Right ventricle myocardium superior (tissue), 1 donor: Measurements from ENCODE around the gene POLN. TPM values are rescaled to one million over a fixed set of nuclear protein-coding genes. Genes with fewer than 3 reads are reported as not detected.
A peak's percentile ranks its signal among the peaks of the same experiment; 100 is the strongest.

Experiments used
- ATAC-seq: fragments of 200-7000 bp; cut with Tn5 transposase; one replicate; pipeline ENCODE4 v1.9.1; 2020; ENCODE audit warnings: mild to moderate bottlenecking; ENCODE audit not compliant: poor library complexity
- DNase-seq: peaks from one replicate; pipeline ENCODE4 v3.0.0-alpha.2; 2020
- intact Hi-C: fragments of 100-400 bp; cut with DNase I; formaldehyde crosslinking; loops from one replicate; pipeline ENCODE4 v1.11.2; 2022
- total RNA-seq: library from RNA; stranded (reverse); fragmentation: NEBNext Ultra II Directional; extraction: Animal tissue kit (Norgen Biotek cat#: 25700); gene quantifications from one replicate; pipeline ENCODE4 v1.2.1, GENCODE V29; 2021
- donor health status: DM: no; HTN: yes; CAD: no; lungs with severe emphysema.

The POLN gene
- total RNA-seq, 1 donor from 2014 or later = 2.3 TPM

DNA sequence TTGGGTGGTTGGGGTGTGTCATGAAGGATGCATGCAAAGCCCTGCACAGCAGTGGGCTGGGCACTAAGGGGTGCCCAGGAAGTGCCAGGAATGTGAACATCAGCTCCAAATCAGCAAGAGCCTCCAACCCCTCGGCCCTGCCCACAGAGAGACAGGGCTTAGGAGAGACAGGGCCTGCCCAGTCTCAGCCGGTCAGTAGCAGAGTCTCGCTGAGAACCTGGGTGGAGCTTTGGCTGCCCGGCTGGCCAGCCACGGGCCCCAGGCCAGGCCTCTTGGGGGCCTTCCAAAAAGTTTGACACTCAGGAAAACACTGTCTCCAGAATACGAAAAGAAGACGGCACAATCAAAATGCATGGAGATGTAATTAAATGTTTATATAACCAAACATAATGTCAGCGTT lies 24.3 kb upstream of the POLN start:
- ATAC-seq = peak; percentile 43
- intact Hi-C loops = loop anchor here (10.0 kb wide), 1 partner anchor 149 kb away; the partner anchor contains the start of genes CFAP99 and ZFYVE28

DNA sequence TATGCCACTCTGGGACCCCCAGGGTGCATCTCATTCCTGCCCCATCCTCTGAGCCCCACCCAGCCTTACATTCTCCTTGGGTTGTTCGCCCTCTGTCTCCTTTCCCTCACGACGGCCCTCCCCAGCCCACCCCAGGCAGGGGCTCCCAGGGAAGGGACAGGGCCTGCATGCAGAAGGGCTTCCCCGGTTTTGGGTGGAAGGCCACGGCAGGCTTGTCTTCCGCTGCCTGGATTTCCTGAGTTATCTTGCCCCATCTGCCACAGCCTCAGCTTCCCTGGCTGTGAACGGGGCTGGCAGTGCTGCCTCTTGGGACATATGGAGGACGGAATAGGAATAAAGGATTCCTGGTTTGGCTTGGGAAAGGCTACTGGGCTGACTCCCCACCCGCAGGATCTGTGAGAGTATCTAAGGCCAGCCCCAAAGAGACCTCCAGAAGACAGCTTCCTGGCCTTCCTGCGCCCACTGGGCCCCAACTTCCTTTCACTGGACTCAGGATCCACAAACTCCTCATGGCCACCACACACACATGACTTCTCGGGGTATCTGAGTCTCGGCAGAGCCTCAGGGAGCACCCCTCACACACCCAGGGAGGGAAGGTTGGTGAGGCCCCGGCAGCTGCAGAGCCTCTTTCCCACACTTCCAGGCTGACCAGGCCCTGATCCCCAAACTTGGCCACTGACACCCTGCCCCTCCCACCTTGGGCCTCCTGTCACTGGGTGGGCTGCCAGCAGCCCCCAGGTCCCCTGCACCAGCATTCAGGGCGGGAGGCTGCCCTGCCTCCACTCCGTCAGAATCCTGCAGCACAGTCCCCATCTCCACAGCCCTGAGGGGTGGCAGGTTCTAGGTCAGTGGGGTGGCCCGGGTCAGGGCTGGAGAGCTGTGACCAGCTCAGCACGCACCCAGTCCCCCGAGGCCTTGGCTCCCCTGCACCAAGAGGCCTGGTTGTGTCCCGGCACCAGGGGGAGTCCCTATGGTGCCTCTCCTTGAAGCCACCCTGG lies 23.5 kb upstream of the POLN start:
- DNase-seq (peak; percentile 38), ATAC-seq (no peak)
- intact Hi-C loops = loop anchor here (10.0 kb wide), 1 partner anchor 149 kb away; the partner anchor contains the start of genes CFAP99 and ZFYVE28

More for the DNA sequence above, 24.3 kb upstream of the POLN start:
- peak; percentile 87 for DNase-seq

DNA sequence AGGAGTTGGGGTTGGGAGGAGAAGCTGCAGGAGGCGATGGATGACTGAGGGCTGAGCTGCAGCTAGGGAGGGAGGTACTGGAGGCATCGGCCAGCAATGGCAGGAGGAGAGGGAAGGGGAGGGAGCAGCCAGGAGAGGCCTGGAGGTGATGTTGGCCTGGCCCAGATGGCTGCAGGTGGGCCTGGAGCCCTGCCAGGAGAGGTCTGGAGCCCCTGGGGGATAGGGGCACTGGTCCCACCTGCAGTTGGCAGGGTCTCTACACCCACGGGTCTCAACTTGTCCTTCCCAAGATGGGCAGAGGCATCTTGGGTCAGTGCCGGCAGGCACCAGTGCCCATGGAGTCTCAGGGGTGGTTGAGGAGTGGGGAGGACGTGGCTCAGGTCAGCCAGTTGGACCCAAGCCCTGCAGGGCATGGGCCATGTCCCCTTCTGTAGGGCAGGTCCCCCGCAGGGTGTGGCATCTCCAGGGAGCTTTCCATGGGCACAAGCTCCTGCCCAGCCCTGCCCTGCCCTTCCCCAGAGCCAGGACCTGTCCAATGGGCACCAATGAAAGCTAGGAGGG lies 22.6 kb upstream of the POLN start:
- intact Hi-C loops = loop anchor here (10.0 kb wide), 1 partner anchor 150 kb away; the partner anchor contains the start of genes CFAP99 and ZFYVE28
- ATAC-seq = no peak
- DNase-seq = peak; percentile 39

DNA sequence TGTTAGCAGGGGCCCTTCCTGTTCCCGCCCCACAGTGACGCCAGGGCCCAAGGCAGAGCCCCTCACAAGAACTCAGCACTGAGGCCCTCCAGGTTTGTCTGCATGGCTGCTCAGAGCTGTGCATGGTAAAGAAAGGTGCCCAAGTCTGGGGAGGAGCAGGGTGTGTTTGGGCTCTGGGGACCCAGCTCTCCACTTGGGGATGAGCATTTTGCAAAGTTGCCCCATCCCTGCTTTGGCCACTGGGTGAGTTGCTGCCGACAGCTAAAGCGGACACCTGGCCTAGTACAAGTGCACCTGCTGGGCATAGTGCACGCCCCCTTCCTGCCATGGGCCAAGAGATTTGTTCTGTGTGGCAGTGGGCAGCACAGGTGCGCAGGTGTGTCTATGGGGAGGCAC lies 22.0 kb upstream of the POLN start:
- peak; percentile 38 for DNase-seq
- ATAC-seq = no peak
- intact Hi-C loops = loop anchor here (10.0 kb wide), 1 partner anchor 151 kb away; the partner anchor contains the start of genes CFAP99 and ZFYVE28

DNA sequence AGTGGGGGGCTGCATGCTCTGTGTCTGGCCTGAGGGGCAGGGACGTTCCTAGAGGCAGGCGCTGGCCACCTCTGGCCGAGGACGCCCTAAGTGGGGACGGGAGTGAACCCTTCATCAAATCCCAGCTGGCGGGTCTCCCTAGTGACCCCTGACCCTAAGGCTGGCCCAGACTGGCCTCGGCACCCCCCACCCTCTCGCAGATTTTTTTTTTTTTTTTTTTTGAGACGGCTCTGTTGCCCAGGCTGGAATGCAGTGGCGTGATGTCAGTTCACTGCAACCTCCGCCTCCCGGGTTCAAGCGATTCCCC lies 21.0 kb upstream of the POLN start:
- intact Hi-C loops = loop anchor here (10.0 kb wide), 1 partner anchor 152 kb away; the partner anchor contains the start of genes CFAP99 and ZFYVE28
- DNase-seq (no peak), ATAC-seq (no peak)

DNA sequence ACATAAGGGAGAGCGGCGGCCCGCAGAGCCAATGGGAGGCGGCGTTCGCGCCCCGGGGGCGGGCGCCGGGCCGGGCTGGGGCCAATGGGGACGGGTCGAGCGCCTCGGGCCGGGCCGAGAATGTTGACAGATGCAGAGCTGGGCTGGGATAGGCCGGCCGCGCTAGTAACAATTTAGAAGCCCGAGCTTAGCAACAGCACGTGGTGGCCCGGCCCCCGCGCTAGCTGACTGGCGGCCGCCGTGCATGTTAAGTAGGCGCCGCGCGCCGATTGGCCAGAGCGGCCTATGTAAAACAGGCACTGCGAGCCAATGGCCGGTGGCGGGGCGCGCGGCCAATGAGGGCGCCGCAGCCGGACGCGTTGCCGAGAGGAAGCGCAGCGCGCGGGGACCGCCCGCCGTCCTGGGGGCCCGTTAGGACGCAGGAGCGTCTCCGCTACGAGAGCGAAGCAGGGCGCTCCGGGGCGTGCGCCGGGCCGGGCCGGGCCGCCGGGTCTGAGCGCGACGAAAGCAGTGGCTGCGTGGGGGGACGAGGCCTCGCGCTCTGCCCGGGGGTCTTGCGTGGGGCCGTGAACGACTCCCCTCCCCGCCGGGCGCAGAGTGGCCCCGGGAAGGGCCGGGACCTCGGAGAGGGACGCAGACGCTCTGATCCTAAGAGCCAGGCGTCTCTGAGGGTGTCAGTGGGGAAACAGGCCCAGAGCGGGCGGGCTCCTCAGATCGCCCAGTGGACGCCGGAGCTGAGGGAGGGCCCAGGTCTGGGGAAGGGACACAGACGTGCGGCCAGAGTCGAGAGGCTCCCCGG lies 20.4 kb upstream of the POLN start:
- DNase-seq = peak; percentile 100
- intact Hi-C loops = loop anchor here (10.0 kb wide), 1 partner anchor 152 kb away; the partner anchor contains the start of genes CFAP99 and ZFYVE28
- peak; percentile 91 for ATAC-seq

DNA sequence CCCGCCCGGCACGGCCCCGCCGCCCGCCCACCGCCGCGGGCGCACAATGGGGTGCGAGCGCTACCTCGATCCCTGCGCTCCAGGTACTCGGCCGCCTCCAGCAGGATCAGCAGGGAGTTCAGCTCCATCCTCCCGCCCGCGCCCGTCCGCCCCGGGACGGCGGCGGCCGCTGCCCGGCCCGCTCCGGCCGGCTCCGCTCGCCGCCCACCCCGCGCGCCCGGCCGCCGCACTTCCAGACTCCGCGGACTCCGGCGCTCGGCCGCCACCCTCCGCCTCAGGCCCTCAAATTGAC lies 19.9 kb upstream of the POLN start, which contains the start of gene MXD4:
Gene MXD4 (minus strand): TSS at position 257 of the 292 bp plus-strand sequence. CDS start 129 bp downstream, at position 128.
- no peak for DNase-seq
- intact Hi-C loops = loop anchor here (10.0 kb wide), 1 partner anchor 153 kb away; the partner anchor contains the start of genes CFAP99 and ZFYVE28
- ATAC-seq = no peak

DNA sequence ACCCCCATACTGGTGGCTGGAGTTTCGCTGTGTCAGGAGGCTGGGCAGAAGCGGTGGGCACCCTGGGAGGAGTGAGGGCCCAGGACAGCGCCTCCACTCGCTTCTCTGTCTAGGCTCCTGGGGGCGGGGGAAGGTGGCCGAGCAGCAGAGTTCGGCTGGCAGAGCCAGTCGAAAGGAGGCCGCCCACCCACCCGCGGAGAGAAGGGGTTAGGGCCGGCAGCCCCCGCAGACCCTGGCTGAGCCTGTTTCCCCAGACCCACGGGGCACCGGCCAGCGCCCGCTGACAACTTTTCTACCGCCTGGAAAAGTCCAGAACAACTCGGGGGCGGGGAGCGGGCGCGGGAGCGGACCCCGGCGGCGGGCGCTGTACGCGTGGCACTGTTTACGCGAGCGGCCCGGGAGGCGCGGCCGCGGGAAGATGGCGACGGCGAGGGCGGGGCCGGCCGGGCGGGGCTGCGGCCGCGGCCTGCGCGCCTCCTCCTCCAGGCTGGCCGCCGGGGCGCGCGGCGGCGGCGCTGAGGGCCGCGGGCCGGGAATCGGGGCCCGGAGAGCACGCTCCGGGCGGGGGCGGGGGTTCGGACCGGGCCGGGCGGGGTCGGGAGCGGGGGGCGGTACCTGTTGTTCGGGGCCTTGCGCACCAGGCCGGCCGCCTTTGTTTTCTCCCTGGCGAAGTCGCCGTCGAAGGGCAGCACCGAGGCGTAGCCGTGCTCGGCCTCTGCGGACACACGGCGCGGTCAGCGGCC lies 19.4 kb upstream of the POLN start:
- intact Hi-C loops = loop anchor here (10.0 kb wide), 1 partner anchor 154 kb away; the partner anchor contains the start of genes CFAP99 and ZFYVE28
- ATAC-seq (no peak), DNase-seq (peak; percentile 81)

DNA sequence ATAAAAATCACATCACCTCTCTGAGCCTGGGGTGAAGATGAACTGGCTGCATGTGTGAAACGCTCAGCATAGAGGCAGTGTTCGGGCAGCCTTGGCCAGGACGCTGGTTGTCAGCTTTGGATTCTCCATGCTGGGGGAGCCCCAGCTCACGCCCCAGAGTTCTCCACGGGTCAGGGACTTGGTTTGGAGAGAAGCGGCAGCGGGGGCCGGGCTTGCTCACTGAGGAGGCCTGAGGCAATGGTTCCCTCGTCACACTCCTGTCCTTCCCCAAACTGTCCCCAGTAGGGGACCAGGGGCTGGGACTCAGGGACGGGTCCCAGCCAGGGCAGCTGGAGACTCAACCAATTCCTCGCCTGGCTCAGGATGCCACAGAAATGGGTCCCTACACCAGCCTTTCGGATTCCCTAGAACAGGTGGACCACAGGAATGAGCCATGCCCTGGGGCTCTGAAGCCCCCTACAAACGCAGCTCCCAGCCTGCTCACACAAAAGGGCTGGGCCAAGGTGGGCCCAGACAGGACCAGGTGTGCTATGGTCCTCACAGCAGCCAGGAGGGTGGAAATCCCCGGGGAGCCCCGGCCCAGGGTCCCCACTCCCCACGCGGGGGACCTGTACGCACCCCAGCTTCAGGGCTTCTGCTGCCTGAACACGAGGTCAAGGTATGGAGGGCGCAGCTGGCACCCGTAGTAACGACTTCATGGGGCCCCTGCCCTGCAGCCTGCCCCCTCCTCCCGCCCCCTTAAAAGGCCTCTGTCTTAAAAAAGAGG lies 18.6 kb upstream of the POLN start:
- intact Hi-C loops = loop anchor here (10.0 kb wide), 1 partner anchor 154 kb away; the partner anchor contains the start of genes CFAP99 and ZFYVE28
- DNase-seq (peak; percentile 44), ATAC-seq (no peak)

DNA sequence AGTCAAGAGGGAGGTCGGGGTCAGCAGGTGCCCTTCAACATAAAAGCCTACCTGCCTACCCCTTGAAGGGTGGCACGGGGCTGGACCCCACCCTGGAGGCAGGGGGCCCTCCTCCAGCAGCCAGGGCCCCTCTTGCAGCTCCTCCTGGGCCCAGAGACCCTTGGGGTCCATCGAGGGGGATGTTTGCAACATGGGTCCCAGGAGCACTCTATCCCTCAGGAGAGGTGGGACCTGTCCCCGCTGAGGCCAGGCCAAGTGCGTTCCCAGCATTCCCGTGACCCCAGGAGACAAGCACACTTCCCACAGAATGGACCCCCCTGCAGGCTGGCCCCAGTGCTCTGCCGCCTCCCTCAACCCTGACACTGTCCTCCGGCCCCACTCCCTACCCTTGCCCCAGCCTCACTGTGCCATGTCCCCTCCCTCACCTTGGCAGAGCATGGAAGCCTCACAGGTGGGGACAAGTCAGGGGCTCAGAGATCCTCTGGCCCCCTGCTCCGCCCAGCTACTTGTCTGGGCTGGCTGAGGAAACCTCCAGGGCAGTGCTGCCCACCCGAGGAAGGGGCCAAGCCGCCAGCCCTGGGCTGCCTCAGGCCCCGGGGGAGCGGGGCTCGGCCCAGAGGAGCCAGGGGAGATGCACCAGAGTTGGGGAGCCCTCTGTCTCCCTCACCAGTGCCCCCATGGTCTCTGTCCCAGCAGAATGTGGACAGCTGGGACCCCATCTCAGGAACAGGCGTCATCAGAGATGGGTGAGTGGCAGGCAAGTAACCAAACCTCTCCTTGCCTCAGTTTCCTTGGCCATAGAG lies 17.8 kb upstream of the POLN start:
- DNase-seq (peak; percentile 33), ATAC-seq (no peak)
- intact Hi-C loops = loop anchor here (10.0 kb wide), 1 partner anchor 155 kb away; the partner anchor contains the start of genes CFAP99 and ZFYVE28

DNA sequence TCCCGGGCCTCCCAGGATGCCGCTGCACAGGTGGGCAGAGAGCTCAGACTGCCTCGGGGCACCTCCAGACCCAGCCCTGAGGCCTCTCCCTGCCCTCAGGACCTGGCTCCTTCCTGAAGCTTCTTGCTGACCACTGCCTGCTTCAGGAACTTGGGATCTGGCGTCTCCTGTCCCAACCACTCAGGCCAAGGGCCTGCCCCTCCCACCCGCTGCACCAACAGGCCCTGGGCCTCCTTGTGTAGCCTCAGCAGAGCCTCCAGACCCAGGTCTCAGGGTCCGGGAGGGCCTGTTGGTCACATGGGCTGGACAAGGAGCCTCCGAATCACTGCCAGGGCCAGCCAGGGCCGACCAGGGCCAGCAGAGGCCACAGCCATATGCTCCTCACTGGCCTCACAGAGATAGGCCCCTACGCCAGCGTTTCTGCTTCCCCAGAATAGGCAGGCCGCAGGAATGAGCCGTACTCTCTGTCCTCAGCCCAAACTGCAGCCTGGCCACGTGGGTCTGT lies 17.2 kb upstream of the POLN start:
- intact Hi-C loops = no loop called here
- ATAC-seq (no peak), DNase-seq (peak; percentile 50)

DNA sequence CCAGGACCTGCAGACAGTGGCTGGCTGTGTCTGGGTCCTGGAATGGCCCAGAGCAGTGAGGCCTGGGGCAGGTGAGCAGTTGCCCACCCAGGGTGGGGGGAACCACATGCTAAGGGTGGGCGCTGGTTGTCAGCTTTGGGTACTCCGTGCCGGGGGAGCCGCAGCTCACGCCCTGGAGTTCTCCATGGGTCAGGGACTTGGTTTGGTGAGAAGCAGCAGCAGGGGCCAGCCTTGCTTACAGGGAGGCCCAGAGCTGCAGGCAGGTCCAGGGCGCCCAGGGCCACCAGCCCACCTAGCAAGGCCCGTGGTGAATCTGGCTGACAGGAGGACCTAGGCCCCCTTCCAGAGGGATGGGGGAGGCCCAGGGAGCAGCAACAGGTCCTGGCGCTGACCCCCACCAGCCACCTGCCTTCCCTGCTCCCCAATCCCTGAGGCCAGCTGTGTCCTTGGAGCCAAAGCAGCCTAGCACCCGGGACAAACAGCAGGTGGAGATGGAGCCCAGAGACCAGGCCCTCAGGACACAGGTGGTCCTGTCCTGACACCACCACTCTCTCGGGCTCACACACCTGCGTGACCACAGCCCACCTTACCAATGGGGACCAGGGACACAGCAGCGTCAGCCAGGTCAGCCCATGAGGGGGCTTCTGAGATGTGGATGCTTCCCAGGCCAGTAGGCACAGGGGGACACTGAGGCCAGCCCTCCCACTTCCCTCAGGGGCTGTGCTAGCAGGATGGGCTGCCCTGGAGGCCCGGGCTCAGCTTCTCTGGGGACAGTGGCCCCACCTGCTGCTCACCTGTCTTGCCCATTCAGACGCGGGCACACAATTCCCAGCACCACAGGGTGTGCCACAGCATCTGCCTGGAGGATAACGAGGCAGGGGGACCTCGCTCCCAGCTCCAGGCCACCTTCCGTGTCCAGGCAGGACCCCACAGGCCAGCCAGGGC lies 16.4 kb upstream of the POLN start:
- ATAC-seq (no peak), DNase-seq (peak; percentile 40)
- intact Hi-C loops = no loop called here

DNA sequence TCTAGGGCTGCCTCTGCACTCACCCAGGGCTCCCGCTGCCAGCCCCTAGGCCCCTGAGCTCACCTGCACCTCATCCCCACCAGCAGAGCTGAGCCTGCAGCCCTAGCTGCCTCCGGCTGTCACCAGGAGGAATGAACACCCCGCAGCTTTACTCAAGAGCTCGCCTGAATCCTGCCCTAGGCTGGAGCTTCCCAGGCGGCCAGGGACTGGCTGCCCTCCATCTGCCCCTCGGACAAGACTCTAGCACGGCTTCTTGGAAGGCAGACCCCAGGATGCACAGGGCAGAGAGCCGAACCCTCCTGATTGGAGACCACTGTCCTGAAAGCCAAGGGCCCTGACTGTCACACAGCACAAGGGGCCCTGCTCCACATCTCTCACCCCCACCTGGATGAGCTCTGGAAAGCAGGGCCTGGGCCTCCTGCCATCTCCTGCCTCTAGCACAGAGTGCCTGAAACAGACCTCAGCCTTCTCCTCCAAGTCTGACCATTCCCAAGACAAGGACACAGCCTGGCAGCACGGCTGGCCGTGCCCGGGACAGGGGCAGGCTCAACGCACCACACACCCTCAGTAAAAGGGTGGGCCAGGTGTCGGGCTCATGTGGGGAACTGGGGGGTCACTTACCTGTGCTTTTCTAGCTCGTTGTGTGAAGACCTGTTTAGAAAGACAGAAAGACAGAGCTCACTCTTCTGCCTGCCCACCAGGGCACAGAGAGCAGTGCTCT lies 15.6 kb upstream of the POLN start:
- intact Hi-C loops = no loop called here
- ATAC-seq (no peak), DNase-seq (peak; percentile 43)

DNA sequence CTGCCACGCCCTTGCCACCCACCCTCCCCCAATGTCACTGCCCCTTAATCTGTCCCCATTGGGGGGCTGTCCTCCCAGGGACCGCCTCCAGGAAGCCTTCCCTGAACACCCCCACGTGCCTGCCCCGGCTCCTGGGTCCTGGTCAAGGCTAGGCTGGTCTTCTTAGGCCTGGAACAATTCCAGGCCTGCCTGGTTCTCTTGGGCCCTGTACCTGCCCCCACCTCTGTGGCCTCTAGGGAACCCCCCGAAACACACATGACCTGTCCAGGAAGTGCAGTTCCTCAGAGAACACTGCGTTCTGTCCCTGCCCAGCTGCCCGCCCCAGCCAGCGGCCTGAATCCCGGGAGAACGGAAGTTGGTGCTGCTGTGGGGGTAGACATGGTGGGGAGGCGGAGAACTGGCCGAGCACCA lies 14.9 kb upstream of the POLN start:
- intact Hi-C loops = no loop called here
- peak; percentile 77 for DNase-seq
- ATAC-seq = peak; percentile 30
